Transverse colon (tissue), 3 donors: ENCODE data around the gene OXTR.

ENCODE experiments used
- CTCF ChIP-seq, 5 experiments: fragments of 200-600 bp in 3 of 5; fragments of 450-650 bp in 2 of 5; sonication (generic) in 3 of 5; IDR thresholded peaks; 1 replicate in 2 of 5; 2 replicates in 3 of 5; pipeline ENCODE4 v1.5.1; 2016 to 2017; ENCODE audit warnings: antibody characterized with exemption in 5 of 5, inconsistent platforms in 3 of 5, mild to moderate bottlenecking in 2 of 5, moderate library complexity in 1 of 5
- POLR2A ChIP-seq: fragments of 450-650 bp; IDR thresholded peaks from one replicate; pipeline ENCODE4 v1.6.1; 2016; ENCODE audit warnings: antibody characterized with exemption, mild to moderate bottlenecking, moderate library complexity

- TF ChIP-seq POLR2A (no peak), CTCF (IDR thresholded peaks at IDR 0.05) (no peak)
Observed at GRCh38 chr3:8757551-8758518, 11.6 kb downstream of the OXTR start.
